GM04504 (cell line): ENCODE measurements around the gene C12orf57.
"Not testable (repeated sequence)": the region's sequence is repeated elsewhere in the genome, so short reads cannot be mapped to it uniquely, and the experiment has no call there.

Source experiments
- DNase-seq: peaks from one replicate; pipeline ENCODE4 v3.0.0-alpha.2; 2012; ENCODE audit warnings: low read depth

The C12orf57 gene

GRCh38 chr12:6943722-6944380 is at the start of gene C12orf57, which contains the start of gene RNU7-1:
C12orf57 (plus strand) TSS chr12:6944022; CDS start chr12:6944122, 100 bp downstream.
RNU7-1 (plus strand) TSS chr12:6943816.
- peak; percentile 69 for DNase-seq

DNA sequence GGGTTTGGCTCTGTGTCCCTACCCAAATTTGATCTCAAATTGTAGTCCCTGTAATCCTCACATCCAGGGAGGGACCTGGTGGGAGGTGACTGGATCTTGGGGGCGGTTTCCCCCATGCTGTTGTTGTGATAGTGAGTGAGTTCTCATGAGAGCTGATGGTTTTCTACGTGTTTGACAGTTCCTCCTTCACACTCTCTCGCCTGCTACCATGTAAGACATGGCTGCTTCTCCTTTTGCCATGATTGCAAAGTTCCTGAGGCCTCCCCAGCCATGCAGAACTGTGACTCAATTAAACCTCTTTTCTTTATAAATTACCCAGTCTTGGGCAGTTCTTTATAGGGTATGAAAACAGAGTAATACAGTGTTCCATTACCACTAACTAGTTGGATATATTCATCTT is 49.5 kb upstream of the C12orf57 start:
- no peak for DNase-seq

- no peak for DNase-seq
Measured at GRCh38 chr12:6896846-6897435, 46.9 kb upstream of the C12orf57 start.

GRCh38 chr12:6899427-6899826 is 44.4 kb upstream of the C12orf57 start:
- DNase-seq = no peak

GRCh38 chr12:6899837-6900519 is 43.8 kb upstream of the C12orf57 start:
- no peak for DNase-seq

DNA sequence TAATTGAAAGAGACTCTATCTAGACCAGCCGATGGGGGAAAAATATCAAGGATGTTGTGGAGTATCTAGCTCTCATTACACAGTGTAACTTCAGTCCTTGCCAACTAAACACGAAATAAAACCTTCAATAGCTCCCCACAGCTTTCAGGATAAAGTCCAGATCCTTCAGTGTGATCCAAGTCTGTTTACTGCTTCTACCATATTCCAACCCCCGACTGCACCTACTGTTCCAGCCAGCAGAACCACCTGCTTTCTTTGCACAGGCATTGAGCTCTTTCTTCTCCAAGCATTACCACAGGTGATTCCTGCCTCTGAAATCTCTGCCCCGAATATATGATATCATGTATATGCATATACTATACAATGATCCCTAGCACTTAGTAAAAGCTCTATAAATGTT is 41.4 kb upstream of the C12orf57 start:
- DNase-seq = no peak

GRCh38 chr12:6903722-6904121 is 40.1 kb upstream of the C12orf57 start:
- no peak for DNase-seq

GRCh38 chr12:6904280-6905276 is 39.2 kb upstream of the C12orf57 start, which contains the start of gene LRRC23:
LRRC23 (plus strand) TSS chr12:6904822; CDS start chr12:6905634, 812 bp downstream.
- peak; percentile 86 for DNase-seq

- no peak for DNase-seq
Measured at GRCh38 chr12:6905414-6906040, 38.3 kb upstream of the C12orf57 start.

- DNase-seq = not testable (repeated sequence)
Measured at GRCh38 chr12:6908141-6908540, 35.7 kb upstream of the C12orf57 start.

- no peak for DNase-seq
Measured at GRCh38 chr12:6909421-6910145, 34.2 kb upstream of the C12orf57 start.

GRCh38 chr12:6912164-6912935 is 31.5 kb upstream of the C12orf57 start:
- DNase-seq = no peak

DNA sequence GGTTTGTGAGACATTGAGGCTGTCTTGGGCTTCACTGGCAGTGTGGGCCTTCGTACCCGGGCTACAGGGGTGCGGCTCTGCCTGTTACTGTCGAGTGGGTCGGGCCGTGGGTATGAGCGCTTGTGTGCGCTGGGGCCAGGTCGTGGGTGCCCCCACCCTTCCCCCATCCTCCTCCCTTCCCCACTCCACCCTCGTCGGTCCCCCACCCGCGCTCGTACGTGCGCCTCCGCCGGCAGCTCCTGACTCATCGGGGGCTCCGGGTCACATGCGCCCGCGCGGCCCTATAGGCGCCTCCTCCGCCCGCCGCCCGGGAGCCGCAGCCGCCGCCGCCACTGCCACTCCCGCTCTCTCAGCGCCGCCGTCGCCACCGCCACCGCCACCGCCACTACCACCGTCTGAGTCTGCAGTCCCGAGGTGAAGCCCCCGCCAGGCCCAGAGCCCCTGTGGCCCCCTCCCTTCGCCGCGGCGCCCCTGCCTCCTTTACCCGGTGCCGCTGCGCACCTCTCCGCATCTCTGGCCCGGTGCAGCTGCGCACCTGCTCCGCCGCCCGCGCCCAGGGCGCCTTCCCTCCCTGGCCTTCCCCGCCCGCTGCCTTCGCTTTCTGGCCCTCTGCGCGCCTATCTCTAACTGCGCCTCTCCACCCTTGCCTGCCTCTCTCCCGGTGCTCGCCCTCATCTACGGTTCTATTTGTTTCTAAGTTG is 29.4 kb upstream of the C12orf57 start, which contains the start of gene ENO2:
ENO2 (plus strand) TSS at position 335 of the 701 bp plus-strand sequence. CDS start 1,253 bp downstream, outside the sequence.
- DNase-seq = no peak

DNA sequence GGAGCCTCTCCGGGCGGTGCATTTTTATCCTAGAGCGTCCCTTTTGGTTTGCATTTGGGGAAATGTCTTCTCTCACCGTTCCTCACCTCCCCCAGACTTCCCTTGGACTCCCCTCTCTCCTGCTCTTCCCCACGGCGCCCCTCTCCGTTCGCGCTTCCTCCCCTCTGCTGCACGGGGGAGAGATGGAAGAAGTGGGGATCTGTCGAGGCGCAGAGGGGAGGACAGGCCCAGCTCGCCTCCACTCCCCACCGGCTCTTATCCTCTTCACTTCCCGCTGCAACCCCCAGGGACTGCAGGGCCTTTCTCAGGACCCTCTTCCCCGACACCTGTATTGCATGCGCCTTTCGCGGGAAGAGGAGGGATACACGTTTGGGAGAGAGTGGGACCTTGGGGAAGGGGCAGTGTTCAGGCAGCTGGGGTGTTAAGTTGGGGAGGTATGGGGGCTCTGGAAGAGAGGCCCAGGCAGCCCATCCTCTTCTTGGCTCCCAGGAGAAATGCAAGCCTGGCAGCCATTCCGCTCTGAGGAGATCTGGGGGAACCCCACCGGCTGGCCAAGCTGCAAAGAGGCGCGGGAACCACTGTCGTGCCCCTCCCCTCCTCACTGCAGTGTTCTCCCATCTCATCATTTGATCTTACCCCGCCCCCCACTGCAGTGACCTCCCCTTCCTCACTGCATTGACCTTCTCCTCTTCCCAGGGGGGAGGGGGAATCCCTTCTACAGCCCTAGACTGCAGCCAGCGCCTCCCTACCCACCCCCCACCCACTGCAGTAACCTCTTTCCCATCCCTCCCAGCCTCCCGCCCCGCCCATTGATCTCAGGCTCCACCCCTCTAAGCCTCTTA is 28.7 kb upstream of the C12orf57 start:
- no peak for DNase-seq

DNA sequence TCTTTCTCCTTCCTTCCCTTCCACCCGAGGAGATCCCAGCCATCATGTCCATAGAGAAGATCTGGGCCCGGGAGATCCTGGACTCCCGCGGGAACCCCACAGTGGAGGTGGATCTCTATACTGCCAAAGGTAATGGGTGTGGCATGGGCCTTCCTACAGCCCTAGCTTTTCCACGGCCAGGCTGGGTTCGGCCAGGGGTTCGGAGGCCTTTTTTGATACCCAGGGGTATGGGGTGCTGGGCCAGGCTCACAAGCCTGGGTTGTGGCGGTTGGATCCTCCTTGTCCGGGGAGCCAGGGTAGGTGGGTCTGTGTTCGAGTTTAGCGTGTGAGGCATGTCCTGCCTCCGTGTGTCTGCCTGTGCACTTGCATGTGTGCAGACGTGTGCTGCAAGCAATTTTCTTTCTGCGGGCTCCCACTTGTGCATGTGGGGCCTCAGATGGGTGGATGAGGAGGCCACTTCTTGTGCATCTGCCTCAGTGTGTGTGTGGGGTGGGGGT is 28.0 kb upstream of the C12orf57 start:
- no peak for DNase-seq

DNA sequence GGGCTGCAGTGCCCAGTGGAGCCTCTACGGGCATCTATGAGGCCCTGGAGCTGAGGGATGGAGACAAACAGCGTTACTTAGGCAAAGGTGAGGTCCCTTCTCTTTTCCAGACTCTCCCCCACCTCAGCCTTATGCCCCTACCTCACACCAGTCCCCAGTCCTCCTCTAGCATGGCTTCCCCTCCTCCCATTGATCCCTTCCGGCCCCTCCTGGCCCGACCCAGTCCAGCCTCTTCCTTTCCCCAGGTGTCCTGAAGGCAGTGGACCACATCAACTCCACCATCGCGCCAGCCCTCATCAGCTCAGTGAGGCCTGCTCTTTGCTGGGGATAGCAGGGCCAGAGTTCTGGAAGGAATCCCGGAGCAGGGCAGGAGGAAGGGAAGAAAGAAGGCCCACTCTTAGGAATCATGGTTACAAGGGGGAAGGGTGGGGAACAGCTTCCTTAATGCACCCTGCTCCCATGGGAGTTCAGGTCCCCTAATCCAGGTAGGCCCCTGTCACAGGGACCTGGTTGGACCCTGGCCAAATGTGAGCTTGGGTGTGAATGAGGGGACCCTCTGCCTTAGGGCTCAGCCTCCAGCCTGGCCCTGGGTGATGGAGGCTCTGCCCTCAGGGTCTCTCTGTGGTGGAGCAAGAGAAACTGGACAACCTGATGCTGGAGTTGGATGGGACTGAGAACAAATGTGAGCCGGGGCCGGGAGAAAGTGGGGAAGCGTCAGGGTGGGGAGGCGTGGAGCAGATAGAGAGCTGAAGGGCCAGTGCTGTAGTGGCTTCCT is 27.2 kb upstream of the C12orf57 start:
- DNase-seq = no peak
